ENCODE measurements around the gene PNLDC1. TPM values are rescaled to one million over a fixed set of nuclear protein-coding genes. Genes with fewer than 3 reads are reported as not detected.
"Not testable (repeated sequence)": the region's sequence is repeated elsewhere in the genome, so short reads cannot be mapped to it uniquely, and the experiment has no call there.

PNLDC1 gene
- polyA plus RNA-seq, 1 donor = 0.07 TPM

- no peak for DNase-seq
These were observed 20.0 kb downstream of the PNLDC1 start for GRCh38 chr6:159819932-159820640.

- DNase-seq = no peak
These were observed 21.0 kb downstream of the PNLDC1 start for GRCh38 chr6:159821122-159821521.

- no peak for DNase-seq
These were observed 21.6 kb downstream of the PNLDC1 start for GRCh38 chr6:159821726-159822125.

GRCh38 chr6:159823953-159824352, 23.9 kb downstream of the PNLDC1 start:
- DNase-seq = no peak

GRCh38 chr6:159824690-159825089, 24.6 kb downstream of the PNLDC1 start:
- DNase-seq = not testable (repeated sequence)

GRCh38 chr6:159826004-159826403, 25.9 kb downstream of the PNLDC1 start:
- no peak for DNase-seq

GRCh38 chr6:159826968-159827647, 27.0 kb downstream of the PNLDC1 start:
- no peak for DNase-seq

GRCh38 chr6:159828074-159828473, 28.0 kb downstream of the PNLDC1 start:
- no peak for DNase-seq

- no peak for DNase-seq
These were observed 29.4 kb downstream of the PNLDC1 start for GRCh38 chr6:159829526-159829925.

GRCh38 chr6:159830501-159831372, 30.7 kb downstream of the PNLDC1 start:
- no peak for DNase-seq

GRCh38 chr6:159831373-159831679, 31.2 kb downstream of the PNLDC1 start:
- DNase-seq = no peak

GRCh38 chr6:159832946-159833345, 32.9 kb downstream of the PNLDC1 start:
- DNase-seq = no peak

- DNase-seq = no peak
These were observed 33.5 kb downstream of the PNLDC1 start for GRCh38 chr6:159833556-159833955.

GRCh38 chr6:159833997-159834603, 34.0 kb downstream of the PNLDC1 start:
- DNase-seq = no peak

GRCh38 chr6:159836718-159837490, 36.8 kb downstream of the PNLDC1 start:
- no peak for DNase-seq

GRCh38 chr6:159837511-159837910, 37.4 kb downstream of the PNLDC1 start:
- no peak for DNase-seq

- DNase-seq = no peak
These were observed 38.1 kb downstream of the PNLDC1 start for GRCh38 chr6:159838020-159838744.

GRCh38 chr6:159842035-159842434, 42.0 kb downstream of the PNLDC1 start:
- DNase-seq = no peak

- no peak for DNase-seq
These were observed 44.9 kb downstream of the PNLDC1 start for GRCh38 chr6:159844737-159845645.

GRCh38 chr6:159848552-159848951, 48.5 kb downstream of the PNLDC1 start:
- not testable (repeated sequence) for DNase-seq

Data from left kidney (tissue), 2 donors.